NCI-H774 (cell line): Measurements from ENCODE around the gene BEX3.
"Not testable (repeated sequence)": the region's sequence is repeated elsewhere in the genome, so short reads cannot be mapped to it uniquely, and the experiment has no call there.

Experiments used
- DNase-seq: peaks from one replicate; lab custom pipeline; 2025; lab: John Stamatoyannopoulos, UW

BEX3 gene

GRCh38 chrX:103376118-103376978 is at the start of gene BEX3:
Gene BEX3 (plus strand): TSS chrX:103376538. CDS start chrX:103377522, 984 bp downstream.
- peak; percentile 29 for DNase-seq

DNA sequence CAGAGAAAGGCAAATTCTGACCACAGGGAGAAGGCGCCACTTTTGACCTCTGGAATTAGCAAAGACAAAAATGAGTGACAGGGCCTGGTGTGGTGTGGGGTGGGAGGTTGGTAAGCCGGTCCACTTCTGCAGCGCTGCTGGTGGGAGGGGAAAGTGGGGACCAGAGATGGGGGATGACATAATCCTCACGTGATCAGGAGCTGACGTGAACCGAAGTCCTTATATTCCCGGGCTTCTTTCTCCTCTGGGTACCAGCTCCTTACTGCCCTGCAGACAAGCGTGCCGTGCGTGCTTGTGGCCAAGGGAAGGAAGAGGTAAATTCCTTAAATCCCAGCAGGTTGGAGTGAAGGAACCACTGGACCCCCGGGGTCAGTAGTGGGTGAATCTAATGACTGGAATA is 46.3 kb upstream of the BEX3 start, which contains the start of gene TCEAL7:
TCEAL7 (plus strand) TSS at position 249 of the 400 bp plus-strand sequence. CDS start 1,165 bp downstream, outside the sequence.
- DNase-seq, result no peak

DNA sequence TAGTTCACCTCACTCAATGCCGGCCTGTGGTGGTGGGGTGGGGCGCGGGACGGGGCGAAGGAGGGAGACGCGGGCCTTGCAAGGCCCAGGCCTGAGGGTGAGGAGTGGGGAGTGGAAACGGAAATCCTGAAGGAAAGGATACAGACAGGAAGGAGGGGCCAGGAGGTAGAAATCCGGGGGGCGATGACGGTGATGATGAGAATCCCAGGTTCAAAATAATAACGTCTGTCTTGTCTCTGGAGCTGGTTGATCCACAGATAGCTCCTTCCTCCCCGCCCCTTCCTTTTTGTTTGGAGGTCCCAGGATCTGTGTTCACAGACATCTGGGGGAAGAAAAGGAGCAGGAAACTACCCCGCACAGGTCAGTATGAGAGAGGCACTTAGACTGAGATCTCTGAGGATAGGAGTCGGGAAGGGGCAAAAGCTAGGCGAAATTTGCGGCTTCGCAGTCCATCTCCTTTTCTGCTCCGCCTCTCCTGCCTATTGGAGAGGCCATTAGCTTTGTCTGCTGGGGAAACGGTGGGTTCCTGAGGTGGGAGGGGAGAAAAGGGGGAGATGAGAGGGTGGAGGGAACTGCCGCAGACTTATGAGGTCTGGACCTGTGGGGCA is 45.6 kb upstream of the BEX3 start:
- DNase-seq, result no peak

- no peak for DNase-seq
These were observed 37.7 kb upstream of the BEX3 start for GRCh38 chrX:103338663-103339062.

GRCh38 chrX:103343105-103343504 is 33.2 kb upstream of the BEX3 start:
- DNase-seq, result no peak

DNA sequence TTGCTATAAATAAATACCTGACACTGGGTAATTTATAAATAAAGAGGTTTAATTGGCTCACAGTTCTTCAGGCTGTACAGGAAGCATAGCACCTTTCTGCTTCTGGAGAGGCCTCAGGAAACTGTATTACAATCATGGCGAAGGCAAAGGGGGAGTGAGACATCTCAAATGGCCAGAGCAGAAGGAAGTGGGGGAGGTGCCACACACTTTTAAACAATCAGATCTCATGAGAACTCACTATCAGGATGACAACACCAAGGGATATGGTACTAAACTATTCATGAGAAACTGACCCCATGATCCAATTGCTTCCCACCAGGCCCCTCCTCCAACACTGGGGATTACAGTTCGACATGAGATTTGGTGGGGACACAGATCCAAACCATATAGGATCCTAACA is 31.7 kb upstream of the BEX3 start:
- no peak for DNase-seq

DNA sequence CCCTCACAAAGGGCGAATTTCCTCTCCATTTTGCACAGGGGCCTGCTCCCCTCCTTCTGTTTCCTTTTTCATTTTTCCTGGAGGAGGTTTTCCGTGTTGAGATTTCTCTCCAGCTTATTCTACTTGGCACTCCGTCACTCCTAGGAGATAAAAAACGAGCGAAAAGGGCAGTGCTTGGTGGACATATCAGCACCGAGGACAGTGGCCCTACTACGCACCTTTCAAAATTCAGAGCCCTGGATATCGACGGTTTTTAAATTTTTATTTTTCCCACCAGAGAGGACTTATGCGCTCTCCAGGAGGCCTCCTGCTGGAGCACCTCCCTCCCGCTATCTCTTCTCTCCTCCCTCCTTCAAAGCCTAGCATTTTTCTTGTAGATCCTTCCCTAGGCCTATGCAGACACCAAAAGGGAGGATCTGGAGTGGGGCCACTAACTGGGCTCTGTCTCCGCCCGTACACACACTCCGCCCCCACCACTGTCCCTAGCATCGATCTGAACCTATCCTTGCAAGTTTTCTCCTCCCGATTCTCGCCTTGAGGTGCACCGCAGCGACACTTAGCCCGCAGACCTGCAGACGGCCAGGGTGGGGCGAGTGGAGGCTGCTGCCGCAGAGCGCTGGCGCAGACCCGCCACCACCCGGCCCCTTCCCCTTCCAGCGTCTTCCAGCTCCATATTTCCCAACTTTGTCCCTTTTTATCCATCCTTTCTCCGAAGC is 28.5 kb upstream of the BEX3 start:
- no peak for DNase-seq

GRCh38 chrX:103356130-103356798 is 20.1 kb upstream of the BEX3 start, which contains the start of gene TCEAL9:
Gene TCEAL9 (plus strand): TSS chrX:103356506. CDS start chrX:103357685, 1,179 bp downstream.
- DNase-seq, result peak; percentile 44

GRCh38 chrX:103356858-103357257 is 19.5 kb upstream of the BEX3 start:
- DNase-seq, result no peak

- no peak for DNase-seq
These were observed 18.5 kb upstream of the BEX3 start for GRCh38 chrX:103357871-103358270.

DNA sequence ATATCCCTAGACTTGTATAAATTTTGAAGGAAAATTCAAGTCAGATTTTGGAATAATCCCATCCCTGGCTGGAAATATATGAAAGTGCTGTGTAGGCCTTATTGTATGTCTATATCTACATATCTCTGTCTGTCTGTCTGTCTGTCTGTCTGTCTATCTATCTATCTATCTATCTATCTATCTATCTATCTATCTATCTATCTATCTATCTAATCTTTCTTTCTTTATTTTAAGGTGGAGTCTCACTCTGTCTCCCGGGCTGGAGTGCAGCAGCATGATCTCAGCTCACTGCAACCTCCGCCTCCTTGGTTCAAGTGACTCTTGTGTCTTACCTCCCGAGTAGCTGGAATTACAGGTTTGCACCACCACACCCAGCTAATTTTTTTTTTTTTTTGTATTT is 16.7 kb upstream of the BEX3 start:
- not testable (repeated sequence) for DNase-seq

GRCh38 chrX:103360092-103360491 is 16.2 kb upstream of the BEX3 start:
- no peak for DNase-seq

DNA sequence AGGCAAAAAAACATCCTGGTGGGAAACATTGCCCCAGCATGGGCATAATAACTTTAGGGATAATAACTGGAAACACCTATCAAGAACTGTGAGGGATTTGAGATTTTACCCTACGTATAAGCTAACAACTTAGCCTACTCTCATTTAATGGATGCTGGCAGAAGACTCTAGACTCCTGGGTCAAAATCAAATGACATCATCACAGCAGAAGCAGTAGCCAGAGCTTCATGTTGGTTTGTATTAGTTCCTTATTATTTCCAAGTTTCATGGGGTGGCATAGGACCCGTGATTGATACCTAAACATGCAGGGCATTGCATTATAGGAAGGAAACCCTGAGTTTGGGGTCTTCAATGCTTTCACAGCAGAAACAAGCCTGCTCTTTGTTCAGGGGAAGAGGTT is 15.4 kb upstream of the BEX3 start:
- DNase-seq, result no peak

DNA sequence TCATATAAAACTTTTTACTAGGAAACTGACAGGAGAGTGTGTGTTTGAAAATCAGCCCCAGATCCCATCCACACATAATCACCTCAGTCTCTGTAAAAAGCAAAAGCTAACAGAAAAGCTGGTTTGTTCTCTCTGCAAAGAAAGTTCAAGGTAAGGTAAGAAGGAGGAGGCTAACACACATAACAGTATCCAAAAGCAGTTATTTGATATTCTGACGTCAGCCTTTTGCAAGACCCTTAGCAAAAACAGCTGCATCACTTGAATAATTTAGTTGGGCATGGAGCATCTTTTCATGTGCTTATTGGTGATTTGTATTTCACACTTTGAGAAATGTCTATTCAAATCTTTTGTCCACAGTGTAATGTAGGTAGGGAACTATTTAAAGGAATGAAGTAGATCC is 14.5 kb upstream of the BEX3 start:
- no peak for DNase-seq

- DNase-seq, result no peak
These were observed 13.9 kb upstream of the BEX3 start for GRCh38 chrX:103362474-103362873.

DNA sequence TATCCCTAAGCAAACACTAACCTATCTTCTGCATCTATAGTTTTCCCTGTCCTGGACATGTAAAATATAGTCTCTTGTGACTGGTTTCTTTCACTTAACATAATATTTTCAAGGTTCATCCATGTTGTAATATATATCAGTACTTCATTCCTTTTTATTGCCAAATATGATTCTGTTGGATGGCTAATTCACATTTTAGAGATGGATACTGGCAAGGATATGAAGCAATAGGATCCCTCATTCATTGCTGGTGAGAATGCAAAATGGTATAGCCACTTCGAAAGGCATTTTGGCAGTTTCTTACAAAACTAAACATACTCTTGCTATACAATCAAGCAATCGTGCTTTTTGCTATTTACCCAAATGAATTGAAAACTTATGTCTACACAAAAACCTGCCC is 13.3 kb upstream of the BEX3 start:
- no peak for DNase-seq

DNA sequence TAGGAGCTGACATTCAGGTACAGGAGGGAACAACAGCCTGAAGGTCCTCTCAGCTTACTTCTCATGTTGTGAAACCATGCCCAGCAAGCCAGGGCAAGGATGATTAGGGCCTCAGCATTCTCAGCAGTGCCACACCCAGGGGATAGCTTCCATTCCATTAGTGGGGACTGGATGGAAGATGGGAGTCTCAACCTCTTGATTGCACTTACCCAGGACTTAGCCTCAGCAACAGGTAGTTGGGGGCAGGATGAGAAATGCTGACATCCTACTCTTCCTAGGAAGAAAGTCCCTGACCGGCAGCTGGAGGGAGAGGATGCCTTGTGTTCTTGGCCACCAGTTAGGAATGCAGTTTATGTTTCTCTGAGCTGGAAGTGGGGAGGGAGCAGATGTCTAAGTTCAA is 8.8 kb upstream of the BEX3 start:
- no peak for DNase-seq

DNA sequence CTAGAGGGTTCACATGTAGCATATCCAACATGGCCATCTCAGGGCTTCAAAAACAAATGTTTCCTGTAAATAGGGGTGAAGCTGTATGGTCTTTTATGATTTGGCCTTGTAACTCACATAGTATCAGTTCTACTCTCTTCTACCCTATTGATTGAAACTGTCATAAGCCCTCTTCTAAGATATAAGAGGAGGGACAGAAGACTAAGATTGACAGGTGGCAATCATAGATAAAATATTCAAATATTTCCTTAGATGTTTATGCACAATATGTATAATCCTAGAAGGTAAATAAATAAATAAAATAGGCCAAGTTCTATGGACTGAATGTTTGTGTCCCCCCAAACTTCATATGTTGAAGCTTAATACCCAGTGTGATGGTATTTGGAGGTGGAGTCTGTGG is 6.9 kb upstream of the BEX3 start:
- DNase-seq, result no peak

DNA sequence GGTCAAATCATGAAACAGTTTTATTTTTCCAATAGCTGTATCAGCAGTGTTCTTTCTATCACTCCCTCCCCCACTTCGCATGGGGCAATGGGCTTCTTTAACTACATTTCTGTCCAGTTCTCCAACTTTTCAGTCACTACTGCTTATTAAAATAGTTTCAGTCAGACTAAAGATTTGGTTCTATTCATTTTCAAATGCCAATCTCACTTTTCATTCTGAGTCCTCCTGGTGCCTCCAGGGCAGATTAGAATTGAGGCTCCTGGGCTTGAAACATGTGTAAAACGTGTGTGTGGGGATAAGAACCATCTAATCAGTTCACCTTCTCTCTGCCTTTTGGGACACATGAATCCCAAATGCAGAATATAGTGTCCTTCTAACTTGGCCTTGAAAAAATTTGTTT is 3.5 kb upstream of the BEX3 start:
- no peak for DNase-seq

DNA sequence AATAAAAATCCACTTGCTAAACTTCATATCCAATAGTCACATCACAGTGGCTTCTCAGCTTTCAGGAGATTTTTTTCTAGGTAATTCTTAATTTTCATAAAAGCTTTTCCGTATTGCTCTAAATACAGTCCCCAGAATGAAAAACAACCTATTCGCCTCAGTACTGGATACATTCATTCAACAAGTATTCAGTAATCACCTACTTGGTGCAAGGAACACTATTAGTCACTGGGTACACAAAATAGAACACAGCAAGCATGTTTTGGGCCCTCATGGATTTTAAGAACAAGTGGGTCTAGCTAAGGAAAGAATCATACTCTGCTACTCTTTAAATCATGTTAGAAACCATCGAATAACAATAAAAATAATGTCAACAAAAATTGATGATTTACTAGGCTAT is 2.8 kb upstream of the BEX3 start:
- DNase-seq, result no peak

GRCh38 chrX:103376979-103377324 is 614 bp downstream of the BEX3 start:
- no peak for DNase-seq

DNA sequence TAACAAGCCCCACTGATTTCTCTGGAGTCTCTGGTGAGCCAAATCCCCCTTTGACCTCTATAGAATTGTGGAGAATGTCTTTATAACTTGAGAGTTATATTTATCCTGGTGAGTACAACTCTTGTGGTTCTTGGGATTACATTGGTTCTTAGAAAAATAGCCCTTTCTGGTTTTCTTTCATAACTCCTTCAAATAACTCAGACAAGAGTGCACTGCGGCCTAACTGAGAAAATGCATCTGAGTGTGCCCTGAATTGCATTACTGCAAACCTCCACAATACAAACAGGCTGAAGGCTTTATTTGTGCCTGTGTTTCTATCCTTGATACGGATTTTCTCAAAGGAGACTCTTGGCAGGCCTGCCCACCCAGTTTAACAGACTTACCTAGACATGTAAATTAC is 2.7 kb downstream of the BEX3 start:
- no peak for DNase-seq
